HG02588 (cell line): Measurements from ENCODE around the gene PKIG.
A peak's percentile ranks its signal among the peaks of the same experiment; 100 is the strongest.

Experiments used
- ATAC-seq: cut with Tn5 transposase; IDR thresholded peaks from one replicate; pipeline ENCODE4 v1.9.1; 2021; ENCODE audit warnings: mild to moderate bottlenecking, moderate library complexity; ENCODE audit not compliant: unreplicated experiment

Gene PKIG

DNA sequence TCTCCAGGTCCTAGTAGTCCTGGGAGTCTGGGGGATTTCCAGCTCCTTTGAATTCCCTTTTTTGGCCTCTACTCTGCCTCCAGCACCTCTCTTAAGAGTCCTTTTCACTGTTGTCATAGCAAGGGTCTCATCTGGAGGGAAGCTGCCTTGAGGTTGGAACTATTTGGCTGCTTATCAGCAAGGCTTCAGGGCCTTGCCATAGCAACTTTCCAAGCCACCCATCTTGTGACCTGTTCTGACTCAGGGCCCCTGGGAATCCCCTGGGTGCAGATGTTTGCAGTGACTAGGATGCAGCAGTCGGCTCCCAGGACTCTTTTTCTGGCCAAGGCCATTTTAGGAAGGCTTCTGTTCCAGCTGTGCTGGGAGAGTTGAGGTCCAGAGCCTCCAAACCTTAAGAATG, 12.4 kb downstream of the PKIG start:
- no peak for ATAC-seq

DNA sequence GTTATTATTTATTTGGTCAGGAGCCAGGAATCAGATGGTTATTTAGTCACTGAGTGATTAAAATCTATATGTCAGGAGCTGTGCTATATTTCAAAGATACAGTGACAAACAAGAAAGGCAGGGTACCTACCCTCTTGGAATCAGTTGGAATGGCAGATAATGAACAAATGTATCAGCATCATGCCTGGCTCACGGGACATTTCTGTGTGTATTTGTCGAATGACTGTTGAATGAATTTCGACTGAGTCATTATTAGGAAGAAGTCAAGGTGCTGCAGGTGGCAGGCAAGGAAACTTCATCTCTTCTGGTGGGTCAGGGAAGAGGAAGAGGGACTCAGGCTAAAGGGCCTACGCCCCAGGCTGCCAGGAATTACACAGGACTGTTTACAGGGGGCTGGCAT, 13.6 kb downstream of the PKIG start:
- ATAC-seq, result no peak

DNA sequence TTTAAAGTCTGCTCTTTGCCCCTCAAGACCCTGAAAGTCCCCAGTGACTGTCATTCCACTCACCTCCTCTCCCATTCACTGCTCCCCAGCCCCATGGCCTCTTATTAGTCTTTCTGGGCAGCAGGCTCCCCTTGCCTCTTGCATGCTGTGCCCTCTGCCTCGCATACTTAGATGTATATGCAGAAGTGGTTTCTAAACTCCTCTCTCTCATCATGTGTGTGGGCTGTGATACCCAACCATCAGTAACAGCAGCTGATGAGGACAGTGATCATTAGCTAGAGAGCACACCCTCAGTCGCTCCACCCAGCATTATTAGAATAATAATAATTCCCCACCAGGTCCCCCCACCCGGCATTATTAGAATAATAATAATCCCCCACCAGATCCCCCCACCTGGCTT, 14.5 kb downstream of the PKIG start:
- no peak for ATAC-seq

DNA sequence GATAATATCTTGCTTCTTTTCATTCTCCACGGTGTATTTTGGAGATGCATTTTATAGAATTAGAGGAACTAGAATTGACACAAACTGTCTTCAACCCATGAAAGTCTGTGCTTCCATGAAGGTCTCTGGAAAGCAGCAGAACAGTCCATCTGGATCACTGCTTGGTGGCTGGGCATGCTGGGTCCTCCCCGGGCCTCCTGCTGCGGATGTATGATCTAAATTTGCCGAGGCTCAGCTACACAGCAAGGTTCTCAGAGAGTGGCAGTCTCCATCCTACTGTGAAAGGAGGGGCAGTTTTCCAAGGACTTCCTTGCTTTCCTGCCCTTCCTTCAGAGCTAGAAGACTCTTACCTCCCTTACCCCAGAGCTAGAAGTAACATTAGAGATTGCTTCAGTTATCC, 15.1 kb downstream of the PKIG start:
- ATAC-seq, result no peak

DNA sequence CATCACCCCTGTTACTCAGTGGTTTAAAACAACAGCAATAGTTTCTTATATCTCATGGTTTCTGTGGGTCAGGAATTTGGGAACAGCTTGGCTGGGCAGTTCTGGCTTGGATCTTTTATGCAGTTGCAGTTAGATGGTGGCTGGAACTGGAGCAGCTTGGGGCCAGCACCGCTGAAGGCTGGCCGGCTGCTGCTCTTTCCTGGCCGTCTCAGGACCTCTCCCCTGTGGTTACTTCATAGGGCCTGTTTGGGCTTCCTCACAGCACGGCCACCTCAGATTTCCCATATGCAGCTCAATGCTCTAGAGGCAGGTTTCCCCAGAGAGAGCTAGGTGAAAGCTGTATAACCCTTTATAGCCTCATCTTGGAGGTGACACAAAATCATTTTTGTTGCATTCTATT, 15.6 kb downstream of the PKIG start:
- no peak for ATAC-seq

DNA sequence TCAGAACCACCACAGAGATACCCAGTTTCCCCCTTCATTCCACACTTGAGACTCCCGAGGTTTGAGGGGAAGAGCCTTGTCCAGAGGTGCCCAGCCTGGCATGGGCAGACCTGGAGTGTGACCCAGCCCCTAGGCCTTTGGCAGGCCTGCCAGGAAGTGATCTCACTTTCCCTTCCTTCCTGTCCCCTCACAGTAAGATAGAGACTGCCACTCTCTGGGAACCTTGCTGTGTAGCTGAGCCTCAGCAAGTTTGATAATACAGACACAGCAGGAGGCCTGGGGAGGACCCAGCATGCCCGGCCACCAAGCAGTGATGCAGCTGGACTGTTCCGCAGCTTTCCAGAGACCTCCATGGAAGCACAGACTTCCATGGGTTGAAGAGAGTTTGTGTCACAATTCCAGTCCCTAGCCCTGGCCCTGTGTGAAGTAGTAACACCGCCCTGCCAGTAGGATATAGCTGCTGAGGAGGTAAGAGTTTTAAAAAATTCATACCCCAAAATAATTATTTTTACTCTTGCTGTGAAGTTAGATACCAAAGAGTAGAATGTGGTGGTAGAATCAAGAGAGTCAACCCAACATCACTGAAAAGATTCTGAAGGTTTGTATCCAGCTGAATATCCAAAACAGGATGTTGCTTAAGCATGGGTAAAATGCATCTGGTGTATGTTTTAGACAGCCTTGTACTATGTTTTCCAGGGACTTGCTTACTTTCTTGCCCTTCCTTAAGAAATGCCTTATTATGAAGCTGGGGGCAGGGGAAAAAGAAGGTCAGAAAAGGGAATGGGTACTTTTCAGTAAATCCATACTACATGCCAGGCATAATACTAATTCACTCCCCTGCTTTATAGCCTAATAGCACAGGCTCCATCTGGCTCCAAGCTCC, 16.3 kb downstream of the PKIG start:
- peak; percentile 47 for ATAC-seq

DNA sequence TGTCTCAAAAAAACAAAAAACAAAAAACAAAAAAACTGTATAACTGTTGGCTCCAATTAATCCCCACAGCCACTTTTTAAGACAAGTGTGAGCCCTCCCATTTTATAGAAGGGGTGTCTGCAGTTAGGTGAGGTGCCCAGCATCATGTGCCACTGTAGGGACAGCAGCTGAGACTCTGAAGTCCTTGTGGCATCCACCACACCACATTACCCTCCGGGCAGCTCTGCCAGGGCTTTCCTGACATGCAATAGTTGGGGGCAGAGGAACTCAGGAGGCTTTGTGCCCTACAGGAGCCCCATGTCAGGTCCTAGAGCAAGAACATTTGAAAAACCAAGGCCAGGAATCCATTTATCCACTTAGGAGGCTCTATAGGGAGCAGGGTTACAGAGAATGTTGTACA, 17.3 kb downstream of the PKIG start:
- no peak for ATAC-seq

DNA sequence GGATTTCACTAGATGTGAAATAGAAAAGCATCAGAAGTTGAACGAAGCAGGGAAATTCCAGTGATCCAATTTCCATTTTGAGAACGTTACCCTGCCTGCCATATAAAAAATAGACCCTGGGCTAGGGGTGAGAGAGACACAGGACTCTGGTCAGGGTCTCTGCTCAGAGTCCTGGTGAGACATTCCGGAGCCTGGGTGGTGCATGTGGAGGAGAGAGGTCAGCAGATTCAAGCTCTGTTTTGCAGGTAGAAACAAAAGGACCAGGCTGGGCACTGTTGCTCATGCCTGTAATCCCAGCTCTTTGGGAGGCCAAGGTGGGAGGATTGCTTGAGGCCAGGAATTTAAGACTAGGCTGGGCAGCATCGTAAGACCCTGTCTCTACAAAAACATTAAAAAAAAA, 17.9 kb downstream of the PKIG start:
- ATAC-seq, result no peak

DNA sequence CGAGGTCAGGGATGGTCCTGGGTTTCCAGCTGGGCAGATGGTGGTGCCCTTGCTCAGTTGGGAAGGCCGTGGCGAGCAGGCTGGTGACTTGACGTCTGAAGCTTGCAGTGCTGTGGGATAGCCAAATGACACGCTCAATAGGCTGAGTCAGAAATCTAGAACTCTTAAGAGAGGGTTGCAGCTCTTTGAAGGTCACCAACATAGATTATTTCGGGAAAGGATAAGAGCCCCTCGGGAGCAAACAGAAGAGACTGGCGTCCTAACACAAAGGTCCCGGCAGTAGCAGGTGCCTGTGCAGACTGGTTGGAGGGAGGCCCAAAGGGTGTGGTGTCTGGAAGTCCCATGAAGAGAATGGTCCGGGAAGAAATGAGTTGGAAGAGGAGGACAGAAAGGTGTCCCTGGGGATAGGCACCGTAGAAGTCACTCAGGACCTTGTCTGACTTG, 18.4 kb downstream of the PKIG start:
- no peak for ATAC-seq

DNA sequence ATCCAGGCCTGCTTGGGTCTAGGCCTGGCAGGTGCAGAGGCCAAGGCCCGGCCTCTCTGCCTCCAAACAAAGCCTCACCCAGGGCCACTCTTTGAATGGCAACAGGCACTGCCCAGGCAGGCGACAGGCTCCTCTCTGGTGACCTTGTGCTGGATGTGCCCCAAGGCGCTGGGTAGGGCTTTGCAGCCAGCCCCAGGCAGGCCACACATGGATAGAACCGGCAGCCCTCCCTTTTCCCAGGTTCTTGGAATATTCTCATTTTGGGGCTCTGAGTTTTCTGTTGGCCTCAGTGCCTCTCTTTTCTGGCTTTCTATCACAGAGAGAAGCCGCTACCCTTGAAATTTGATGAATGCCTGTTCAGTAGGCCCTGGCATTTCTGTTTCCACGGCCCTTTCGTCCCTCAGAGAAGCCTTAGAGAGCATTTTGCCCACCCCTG, 18.9 kb downstream of the PKIG start:
- ATAC-seq, result no peak

DNA sequence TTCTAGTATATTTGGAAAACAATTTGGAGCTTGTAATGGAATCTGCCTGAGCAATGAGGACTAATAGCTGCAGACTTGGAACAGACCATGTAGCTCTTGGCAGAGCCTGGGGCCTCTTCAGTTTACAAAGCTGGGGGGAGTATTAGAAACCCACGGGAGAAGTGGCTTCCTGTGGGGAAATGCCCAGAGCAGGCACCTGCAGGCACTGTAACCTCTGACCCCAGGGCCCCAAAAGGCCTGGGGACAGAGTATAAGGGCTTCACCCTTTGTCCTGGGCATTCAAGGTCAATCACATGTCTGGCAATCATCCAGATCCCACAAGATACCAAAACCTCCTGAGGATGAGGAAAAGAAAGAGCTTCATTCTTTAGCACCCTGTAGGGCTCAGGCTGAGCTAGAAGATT, 19.4 kb downstream of the PKIG start:
- ATAC-seq, result no peak

DNA sequence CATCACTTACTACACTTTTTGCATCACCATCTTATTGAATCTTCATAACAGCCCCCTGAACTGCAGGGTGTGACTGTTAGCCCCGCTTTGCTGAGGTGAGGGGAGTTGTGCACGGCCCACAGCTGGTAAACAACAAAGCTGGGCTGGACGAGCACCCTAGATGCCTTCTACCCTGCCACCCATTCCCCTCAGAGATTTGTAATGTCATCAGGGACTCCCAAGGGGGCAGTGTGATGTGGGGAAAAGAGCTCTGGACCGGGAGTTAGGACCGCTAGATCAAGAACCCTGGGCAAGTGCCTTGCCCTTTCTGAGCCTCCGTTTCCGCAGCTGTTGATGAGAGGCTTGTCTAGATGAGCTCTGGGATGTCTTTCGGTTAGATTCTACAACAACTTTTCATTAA, 20.9 kb downstream of the PKIG start:
- no peak for ATAC-seq

DNA sequence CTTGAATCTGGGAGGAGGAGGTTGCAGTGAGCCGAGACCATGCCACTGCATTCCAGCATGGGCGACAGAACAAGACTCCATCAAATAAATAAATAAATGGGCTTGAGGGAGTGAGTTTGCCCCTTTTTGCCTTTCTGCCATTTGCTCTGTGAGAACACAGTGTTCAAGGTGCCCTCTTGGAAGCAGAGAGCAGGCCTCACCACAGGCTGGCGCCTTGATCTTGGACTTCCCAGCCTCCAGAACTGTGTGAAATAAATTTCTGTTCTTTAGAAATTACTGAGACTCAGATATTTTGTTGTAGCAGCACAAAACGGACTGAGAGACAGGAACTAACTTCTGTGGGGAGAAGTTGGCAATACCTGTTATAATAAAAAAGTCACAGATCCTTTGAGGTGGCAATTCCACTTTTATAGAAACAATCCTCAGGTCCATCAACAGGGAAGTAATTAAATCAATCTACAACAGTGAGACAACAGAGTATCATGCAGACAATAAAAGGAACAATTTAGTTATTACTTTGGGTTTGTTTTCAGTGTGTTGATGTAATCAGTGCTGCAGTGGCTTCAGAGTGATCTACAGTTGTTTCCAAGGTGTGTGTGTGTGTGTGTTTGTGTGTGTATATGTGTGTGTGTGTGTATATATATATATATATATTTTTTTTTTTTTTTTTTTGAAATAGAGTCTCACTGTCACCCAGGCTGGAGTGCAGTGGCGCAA, 24.5 kb downstream of the PKIG start:
- ATAC-seq, result no peak

DNA sequence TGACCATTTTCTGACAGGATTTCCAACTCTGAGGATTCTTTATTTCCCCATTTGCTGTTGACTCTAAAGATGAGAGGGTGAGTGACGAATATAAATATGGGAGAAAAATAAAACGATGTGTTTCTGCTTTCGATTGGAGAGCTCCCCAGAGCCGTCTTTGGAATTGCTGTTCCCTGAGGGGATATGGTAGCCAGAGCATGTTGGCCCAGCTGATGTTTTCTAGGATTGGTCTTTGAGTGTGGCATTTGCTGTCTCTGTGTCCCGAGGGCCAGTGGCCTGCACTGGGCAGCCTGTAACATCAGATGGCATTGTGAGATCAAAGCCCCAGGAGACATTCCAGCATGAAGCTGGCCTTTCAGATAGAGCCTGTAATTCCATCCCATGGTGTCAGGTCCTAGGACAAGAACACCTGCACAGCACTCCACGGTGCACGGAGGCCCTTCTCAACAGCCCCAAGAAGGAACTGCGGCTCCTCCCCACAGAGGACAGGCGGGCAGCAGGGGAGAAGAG, 26.7 kb downstream of the PKIG start:
- no peak for ATAC-seq

DNA sequence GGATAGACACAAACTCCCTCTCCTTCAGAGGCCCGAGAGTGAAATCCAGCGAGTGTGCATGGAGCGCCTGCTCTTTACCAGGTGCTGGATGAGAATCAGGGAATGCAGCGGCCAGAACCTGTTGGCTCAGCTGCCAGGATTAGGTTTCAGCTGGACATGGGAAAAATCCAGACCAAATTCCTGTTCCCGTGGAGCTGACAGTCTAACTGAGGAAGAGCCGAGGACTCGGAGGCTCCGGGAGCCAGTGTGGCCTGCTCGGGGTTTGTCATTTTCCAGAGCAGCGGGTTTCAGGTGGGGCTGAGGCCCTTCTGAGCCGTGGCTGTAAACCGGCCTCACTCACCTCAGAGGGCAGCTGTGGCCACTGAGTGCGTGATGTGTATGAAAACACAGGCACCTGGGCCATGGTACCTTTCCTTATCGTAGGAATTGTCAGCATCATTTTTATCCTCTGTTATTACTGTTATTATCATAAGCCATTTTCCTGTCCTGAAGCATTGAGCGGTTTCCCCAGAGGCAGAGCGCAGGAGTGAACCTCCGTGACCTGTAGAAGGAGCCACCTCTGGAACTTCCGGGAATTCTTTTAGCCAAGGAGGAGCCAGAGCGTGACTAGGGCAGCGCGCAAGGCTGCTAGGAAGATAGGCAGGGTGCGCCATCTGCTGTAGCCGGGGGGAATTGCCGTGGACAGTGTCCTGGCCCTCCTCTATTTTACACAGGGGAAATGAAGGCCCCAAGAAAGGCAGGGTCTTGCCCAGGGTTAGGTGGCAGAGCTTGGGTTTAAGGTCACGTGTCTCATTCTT, 27.3 kb downstream of the PKIG start:
- ATAC-seq, result peak; percentile 79

DNA sequence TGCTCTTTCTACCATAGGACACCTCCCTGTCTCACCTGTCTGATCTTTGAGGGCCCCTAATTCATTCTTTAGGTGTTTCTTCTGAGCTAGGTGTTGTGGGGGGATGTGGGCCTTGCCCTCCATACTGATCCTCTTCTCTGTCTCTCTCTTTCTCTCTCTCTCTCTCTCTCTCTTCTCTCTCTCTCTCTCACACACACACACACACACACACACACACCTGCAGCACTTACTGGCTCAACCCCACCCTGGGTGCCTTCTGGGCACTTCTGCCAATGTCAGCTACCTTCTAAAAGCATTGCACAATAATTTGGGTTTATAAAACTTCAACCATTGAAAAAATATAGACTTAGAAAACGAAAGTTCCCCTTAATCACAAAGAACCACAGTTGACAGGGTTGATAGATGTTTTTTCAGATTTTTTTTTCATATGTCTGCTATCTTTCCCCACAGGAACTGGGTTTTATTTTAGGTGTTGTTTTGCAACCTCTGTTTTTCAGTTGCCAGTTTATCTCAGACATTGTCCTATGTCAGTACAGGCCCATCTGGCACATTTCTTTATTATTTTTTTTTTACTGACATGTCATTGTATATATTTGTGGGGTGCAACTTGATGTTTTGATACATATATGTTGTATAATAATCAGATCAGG, 28.1 kb downstream of the PKIG start:
- ATAC-seq, result no peak

DNA sequence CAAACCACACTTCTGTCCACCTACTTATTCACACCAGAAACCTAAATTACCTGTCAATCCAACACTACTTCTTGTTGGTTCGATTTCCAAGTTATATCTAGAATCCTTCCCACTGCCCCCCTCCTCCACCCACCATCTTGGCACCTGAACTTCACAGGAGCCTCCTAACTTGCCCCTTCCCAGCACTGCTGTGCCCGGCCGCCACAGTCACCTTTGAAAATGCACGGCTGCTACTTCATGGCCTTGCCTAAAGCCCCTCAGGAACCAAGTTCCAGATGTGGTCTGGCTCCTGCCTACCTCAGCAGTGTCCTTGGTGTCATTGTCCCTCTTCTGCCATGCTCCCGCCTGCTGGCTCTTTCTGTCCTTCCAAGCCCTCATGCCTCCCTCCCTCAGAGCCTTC, 31.2 kb downstream of the PKIG start:
- no peak for ATAC-seq

DNA sequence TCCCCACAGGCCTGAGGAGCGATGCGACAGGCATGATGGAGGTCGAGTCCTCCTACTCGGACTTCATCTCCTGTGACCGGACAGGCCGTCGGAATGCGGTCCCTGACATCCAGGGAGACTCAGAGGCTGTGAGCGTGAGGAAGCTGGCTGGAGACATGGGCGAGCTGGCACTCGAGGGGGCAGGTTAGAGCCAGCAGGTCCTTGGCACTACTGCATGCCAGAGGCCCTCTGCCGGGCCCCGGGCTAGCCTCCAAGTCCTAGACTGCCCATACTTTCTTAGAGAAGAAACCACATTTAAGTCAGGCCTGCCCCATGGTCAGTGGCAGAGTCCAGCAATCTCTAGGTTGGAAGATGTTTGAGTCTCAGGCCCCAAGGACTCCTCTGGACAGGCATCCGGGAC, 32.1 kb downstream of the PKIG start:
- ATAC-seq, result no peak

DNA sequence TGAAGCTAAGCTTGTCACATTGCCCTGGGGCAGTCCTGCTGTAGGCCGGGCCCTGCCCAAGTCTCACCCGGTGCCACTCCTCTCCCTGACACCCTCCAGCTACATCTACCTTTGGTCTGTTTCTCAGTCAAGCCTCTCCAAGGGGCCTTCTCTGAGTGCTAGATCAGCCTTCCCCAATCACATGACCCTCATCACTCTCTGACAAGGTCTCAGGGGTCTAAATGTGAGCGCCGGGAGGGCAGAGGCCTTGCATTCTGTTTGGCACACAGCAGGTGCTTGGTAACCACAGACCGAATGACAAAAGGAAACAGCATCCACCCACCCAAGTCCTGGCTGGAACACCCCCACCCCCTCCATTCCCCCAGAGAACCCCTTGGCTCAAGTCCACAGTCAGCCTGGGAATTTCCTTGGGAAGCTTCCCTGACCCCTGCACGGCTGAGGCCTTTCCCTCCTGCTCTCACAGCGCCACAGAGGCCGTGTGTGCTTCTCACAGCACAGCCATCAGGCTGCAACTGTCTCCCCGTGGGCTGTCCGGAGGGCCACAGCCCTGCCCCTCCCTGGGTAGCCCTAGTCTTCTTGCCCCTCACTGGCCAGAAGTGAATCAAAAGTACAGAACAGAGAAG, 32.9 kb downstream of the PKIG start:
- no peak for ATAC-seq

DNA sequence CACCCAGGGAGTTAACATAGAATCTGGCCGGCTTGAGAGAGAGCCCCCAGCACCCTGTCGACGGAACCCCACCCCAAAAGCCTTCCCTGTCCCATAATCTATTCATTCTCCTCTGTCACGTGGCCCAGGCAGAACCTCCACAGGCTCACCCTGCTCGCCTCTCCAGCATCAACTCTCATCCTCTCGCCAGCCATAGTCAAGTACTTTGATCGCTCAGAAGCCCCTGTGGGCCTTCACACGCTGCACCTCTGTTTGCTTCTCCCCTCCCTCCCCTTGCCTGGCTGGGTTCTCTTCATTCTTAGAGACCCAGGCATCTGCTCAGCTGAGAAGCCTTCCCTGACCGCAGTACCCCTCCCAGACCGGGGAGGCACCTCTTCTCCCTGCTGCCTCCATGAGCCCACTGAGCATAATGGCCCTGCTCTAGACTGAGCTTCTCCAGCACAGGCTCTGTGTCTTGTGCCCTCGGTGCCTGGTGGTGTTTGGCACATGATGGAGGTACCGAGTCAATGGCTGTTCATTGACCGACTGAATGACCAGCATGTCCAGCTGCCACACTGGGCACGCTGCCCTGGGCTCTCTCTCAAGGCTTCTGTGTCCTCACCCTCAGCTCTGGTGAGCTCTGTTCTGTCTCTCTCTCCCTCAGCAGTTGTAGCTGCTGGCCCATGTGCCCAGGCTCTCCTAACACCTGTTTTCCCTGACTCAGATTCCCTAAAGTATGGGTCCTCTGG, 33.7 kb downstream of the PKIG start:
- ATAC-seq, result no peak
